HG03175 (cell line): ENCODE data around the gene IGSF22.
A peak's percentile ranks its signal among the peaks of the same experiment; 100 is the strongest.

Experiments used
- ATAC-seq: cut with Tn5 transposase; IDR thresholded peaks from one replicate; pipeline ENCODE4 v1.9.1; 2021; ENCODE audit warnings: mild to moderate bottlenecking, moderate library complexity; ENCODE audit not compliant: unreplicated experiment

Gene IGSF22

GRCh38 chr11:18726040-18726439 is at the start of gene IGSF22:
Gene IGSF22, minus strand, starts transcription at chr11:18726188. Its CDS starts 1,952 bp downstream, at chr11:18724236.
- ATAC-seq = no peak

DNA sequence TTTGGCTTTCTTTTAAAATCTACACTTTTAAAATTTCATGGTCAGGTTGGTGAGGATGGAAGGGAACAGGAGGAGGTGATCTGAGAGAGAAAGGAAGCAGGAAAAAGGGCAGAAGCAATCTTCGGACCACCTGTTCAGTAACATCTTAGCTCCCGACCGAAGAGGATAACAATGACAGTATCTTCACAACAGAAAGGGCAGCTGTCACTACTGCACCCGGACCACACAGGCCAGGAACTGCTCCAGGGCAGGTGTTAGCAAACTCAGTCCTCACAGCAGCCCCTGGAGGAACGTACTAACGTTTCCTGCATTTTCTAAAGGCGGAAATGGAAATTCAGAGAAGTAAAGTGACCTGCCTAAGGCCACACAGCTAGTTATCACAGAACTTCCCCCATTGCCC is 48.8 kb upstream of the IGSF22 start:
- ATAC-seq = no peak

- ATAC-seq = no peak
These were observed 47.7 kb upstream of the IGSF22 start for GRCh38 chr11:18773681-18774080.

DNA sequence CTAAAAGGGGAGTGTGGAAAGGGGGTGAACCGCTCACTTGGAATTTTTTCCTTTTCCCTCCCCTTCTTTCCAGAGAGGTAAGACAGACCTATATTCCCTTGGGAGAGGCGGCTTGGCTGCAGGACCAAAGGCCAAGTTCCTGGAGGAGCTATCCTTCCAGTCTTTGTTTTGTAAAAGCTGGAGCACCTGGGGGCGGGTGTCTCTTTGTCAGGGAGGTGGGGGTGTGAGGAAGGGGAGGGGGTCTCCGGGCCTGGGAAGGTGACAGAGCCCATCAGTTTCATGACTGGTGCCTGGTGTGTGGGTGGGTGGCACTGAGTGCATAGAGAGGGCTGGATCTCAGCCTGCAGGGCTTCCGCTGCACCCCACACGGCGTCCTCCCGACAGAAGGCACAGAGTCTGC is 47.1 kb upstream of the IGSF22 start:
- ATAC-seq = no peak

DNA sequence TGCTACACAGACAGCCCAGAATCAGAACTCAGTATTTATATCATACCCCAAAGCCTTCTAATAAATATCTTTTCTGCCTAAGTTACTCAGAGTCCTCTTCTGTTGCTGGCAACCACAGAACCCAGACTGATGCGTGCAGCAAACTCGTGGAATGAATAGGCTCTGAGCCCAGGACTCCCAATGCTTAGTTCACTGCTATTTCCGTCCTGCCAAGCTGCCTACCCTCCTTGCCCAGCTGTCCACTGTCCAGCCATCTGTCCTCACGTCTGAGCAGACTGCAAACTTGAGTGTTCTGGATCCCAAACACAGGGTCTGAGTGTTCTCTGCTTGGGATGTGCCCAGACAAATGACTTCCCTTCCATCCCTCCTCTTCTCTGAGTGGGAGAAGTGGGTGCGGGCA is 46.2 kb upstream of the IGSF22 start:
- no peak for ATAC-seq

- ATAC-seq = no peak
These were observed 45.5 kb upstream of the IGSF22 start for GRCh38 chr11:18771266-18772035.

DNA sequence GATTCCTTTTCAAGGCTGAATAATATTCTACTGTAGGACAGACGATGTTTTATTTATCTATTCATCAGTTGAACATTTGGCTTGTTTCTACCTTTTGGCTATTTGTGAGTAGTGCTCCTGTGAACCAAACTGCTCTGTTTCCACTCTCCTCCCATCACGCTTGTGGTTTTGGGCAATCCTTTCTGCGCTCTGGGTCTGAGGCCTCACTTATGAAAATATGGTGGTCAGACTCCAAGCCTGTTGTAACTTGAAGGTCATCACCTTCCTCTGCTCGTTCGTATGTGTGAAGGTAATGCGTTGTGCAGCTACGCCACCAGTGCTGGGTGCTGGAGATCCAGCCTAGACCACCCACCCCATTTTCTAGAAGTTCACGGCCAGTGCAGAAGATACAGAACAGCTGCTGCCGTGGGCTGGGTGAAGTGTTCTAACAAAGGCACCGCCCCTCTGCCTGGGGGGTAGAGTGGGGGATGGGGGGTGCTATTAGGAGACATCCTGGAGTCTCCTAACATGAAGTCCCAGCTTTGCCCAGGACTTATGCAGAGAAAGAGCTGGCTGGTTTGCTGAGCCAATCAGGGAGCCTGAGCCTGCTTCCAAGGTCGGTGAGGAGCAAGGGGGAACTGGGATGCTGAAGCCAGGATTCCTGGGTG is 44.6 kb upstream of the IGSF22 start:
- ATAC-seq = peak; percentile 26

GRCh38 chr11:18769802-18770456 is 43.9 kb upstream of the IGSF22 start:
- peak; percentile 69 for ATAC-seq

GRCh38 chr11:18768978-18769377 is 43.0 kb upstream of the IGSF22 start:
- no peak for ATAC-seq

GRCh38 chr11:18768472-18768901 is 42.5 kb upstream of the IGSF22 start:
- ATAC-seq = peak; percentile 84

DNA sequence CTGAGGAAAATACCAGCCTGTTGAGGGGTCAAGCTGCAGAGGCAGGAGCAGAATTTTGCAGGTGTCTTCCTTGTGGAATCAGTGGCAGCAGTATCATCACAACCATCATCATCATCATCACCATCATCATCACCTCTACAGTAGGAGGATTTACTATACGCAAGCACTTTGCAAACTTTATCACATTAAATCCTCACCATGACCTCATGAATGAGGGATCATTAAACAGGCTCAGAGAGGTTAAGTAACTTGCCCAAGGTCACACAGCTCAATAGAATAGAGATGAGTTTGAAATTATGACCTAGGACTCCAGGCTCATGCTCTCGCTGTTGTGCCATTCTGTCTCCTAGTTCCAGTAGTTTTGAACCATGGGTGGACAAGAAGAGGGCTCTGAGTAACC is 40.0 kb upstream of the IGSF22 start:
- ATAC-seq = no peak

- ATAC-seq = no peak
These were observed 39.6 kb upstream of the IGSF22 start for GRCh38 chr11:18765554-18765953.

DNA sequence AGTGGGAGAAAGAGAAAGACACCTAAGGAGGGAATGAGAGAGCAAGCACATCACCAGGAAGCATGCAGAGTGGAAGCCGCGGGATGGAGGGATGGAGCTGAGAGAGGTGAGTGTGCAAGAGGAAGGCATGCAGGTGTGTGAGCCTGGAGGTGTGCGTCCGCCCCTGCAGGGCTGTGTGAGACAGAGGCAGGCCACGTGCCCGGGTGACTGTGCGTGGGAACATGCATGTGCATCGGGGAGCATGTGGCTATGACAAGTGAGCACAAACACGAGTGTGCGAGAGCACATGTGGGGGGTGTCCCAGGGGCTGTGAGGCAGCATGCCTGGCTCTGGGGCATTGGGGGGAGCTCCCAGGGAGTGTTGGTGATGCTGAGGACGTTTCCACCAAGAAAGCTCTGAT is 35.8 kb upstream of the IGSF22 start:
- ATAC-seq = no peak

- no peak for ATAC-seq
These were observed 35.2 kb upstream of the IGSF22 start for GRCh38 chr11:18761144-18761543.

- ATAC-seq = no peak
These were observed 31.8 kb upstream of the IGSF22 start for GRCh38 chr11:18757811-18758210.

GRCh38 chr11:18756889-18757288 is 30.9 kb upstream of the IGSF22 start:
- ATAC-seq = no peak

DNA sequence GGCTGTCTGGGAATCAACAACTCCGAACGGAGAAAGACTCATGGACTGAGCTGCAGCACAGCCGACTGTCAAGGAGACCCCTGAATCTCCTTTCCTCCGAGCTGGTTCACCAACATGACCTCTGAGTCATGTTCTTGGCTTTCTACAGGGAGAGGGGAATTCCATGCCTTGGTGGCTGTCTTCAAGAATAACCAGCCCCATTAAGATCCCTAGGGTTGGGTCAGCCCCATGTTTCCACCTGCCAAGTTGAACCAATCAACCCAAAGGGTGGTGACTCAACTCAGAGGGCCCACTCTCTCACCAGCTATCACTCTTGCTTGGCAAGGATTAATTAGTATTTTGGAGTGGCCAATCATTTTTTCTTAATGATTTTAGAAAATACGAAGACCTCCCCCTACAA is 28.3 kb upstream of the IGSF22 start:
- no peak for ATAC-seq

- no peak for ATAC-seq
These were observed 26.5 kb upstream of the IGSF22 start for GRCh38 chr11:18752502-18752901.

DNA sequence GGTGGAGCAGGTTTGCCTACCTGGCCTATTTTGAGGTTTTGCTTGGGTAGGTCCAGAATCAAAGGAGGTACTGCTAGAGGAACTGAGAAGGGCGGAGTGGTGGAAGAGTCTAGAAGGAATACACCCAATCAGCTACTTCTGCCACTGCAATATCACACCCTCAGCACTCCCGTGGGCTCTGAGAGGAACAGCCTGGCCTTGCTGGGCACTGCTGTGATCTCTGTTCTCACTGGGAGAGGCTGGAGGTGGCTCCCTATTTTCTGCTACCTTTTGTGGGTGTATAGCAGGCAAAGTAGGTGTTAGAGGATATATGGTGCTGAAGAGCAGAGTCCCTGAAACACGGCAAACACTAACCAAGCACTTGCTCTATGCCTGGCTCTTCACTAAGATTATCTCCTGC is 25.0 kb upstream of the IGSF22 start:
- ATAC-seq = no peak

DNA sequence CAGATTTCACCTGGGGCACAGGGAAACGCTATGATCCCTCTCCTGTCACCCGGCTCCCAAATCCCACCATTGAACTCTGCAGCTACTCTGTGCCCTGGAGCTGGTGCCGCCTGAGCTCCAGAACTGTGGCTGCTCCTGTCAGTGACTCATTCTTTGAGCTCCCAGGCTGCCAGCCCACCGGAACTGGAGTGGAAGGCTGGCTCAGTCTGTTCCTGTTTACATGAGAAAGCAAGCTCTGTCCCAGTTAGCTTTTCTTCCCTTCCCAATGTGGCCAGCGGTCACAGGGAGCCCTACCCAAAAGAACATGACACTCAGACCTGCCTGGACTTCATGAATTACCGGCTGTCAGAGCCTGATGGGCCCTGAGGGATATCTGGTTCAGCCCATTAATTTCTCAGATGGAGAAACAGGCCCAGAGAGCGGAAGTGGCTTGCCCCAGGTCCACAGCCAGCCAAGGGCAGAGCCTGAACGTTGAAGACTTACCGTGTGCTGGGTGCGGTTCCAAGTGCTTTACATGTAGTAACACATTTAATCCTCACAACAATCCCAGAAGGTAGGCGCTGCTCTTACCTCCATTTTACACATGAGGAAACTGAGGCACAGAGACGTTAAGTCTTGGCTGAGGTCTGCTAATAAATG is 23.8 kb upstream of the IGSF22 start:
- ATAC-seq = no peak

DNA sequence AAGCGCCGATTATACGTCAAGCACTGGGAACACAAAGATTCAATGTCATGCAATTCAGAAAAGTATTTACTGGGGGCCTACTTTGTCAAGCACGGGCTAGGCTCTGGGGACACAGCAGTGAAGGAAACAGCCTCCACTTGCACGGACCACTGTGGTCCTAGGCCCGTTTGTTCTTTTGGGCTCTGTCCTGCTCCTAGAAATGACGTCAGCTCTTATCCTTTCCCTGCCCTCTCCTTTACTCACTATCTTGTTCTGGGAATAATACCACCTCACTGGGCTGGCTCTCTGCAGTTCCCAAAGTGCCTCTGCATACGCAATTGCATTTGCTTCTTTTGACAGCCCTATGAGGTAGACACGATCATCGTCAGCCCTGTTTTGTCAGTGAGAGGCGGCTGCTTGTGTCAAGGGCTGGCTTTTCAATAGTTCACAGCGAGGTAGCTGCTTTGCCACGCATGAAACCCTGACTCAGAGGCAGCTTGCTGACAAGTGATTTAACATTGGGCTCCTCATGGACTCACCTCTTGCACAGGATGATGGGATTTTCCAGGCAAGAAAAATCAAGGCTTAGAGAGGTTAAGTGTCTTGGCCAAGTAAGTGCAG is 22.9 kb upstream of the IGSF22 start:
- ATAC-seq = no peak
